C1 segment of cervical spinal cord (tissue), 14 donors: Measurements from ENCODE around the gene CYP4F2.
"Not testable (repeated sequence)": the region's sequence is repeated elsewhere in the genome, so short reads cannot be mapped to it uniquely, and the experiment has no call there.

Experiments
- DNase-seq, 14 donors: peaks; one replicate each; lab custom pipeline; 2025; lab: John Stamatoyannopoulos, UW

The CYP4F2 gene

GRCh38 chr19:15859187-15859586, 38.7 kb downstream of the CYP4F2 start:
- DNase-seq: no peak

DNA sequence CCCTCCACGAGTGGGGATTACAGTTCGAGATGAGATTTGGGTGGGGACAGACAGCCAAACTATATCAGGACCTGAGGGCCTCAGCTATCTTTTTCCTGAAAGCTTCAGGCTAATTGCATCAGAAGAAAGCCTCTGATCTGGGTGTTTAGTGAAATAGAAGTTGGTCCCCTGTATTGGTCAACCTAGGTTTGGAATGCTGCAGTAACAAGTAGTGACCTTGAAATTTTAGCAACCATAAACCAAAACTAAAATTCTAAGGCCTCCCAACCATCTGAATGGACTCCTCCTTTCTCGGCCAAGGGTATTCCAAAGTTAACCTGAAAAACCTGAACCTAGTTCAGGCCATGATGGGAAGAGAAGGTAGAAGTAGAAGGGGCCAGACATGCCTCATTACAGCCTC, 47.5 kb downstream of the CYP4F2 start:
- no peak for DNase-seq

DNA sequence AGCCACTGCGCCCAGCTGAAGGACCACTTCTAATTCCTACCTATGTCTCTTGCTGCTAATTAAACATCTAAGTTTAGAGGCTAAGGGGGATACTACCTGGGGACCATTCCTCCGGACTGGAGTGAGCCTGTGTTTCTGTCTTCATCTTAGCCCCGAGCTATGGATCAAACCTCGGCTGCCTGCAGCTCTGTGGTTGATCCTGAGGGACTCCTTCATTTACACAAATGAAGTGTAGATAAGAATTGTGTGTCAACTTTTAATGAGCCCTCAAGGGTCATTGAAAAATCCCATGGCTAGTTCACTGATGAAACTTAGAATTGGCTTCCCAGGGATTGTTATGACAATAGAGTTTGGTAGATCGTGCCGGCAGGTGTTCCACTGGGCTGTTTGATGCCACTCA, 51.0 kb downstream of the CYP4F2 start:
- DNase-seq: no peak

- not testable (repeated sequence) for DNase-seq
Measured at GRCh38 chr19:15843894-15844222, 54.0 kb downstream of the CYP4F2 start.

GRCh38 chr19:15843203-15843893, 54.5 kb downstream of the CYP4F2 start:
- no peak for DNase-seq

DNA sequence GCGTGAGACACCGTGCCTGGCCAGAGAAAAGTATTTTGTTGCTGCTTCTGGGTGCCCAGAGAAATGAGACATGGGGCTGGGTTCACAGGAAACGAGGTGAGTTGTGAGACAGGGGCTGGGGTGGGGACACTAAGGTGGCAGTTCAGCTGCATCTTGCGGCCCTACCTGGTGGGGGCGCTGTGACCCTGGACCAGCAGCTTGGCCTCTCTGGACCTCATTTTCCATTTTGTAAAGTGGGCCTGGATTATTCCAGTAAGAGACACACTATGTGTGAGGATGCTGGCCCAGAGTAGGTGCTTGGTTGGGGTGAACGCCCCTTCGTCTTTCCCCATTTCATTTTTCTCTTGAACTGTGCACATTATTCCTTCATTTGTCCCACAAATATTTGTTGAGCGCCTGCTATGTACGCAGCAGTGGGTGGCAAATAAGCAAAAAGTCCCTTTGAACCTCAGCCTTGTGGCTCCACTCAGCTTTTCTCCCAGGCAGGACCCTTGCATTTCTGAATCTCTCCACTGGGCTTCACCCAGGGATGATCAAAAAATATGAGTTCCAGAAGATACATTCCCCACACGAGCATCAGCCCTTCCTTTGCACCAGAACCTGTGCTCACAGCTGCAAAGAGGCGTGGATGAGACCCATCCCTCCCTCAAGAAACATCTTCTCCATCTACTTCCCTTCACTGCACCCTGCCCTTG, 55.9 kb downstream of the CYP4F2 start:
- DNase-seq: no peak

- no peak for DNase-seq
Measured at GRCh38 chr19:15840833-15841232, 57.0 kb downstream of the CYP4F2 start.

GRCh38 chr19:15839888-15840287, 58.0 kb downstream of the CYP4F2 start:
- not testable (repeated sequence) for DNase-seq

DNA sequence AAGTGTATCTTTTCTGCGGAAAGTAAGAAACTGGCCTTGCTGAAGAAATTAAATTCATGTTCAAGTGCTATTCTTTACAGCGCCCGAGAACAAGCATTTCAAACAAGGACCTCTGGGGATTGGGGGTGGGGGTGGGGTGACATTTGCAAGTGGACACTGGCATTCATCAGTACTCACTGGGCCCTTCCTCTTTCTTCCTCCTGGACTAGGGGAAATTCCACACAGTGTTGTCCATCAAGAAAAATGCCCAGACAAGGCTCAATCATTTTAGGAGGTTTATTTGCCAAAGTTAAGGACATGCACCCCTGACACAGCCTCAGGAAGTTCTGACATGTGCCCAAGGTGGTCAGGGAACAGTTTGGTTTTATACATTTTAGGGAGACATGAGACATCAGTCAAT, 59.5 kb downstream of the CYP4F2 start:
- no peak for DNase-seq

GRCh38 chr19:15837221-15837731, 60.6 kb downstream of the CYP4F2 start:
- peak in 2 of 14 donors; percentile 44 to 53 for DNase-seq

GRCh38 chr19:15836330-15837220, 61.3 kb downstream of the CYP4F2 start:
- peak; percentile 75 to 96 (median 92) for DNase-seq

DNA sequence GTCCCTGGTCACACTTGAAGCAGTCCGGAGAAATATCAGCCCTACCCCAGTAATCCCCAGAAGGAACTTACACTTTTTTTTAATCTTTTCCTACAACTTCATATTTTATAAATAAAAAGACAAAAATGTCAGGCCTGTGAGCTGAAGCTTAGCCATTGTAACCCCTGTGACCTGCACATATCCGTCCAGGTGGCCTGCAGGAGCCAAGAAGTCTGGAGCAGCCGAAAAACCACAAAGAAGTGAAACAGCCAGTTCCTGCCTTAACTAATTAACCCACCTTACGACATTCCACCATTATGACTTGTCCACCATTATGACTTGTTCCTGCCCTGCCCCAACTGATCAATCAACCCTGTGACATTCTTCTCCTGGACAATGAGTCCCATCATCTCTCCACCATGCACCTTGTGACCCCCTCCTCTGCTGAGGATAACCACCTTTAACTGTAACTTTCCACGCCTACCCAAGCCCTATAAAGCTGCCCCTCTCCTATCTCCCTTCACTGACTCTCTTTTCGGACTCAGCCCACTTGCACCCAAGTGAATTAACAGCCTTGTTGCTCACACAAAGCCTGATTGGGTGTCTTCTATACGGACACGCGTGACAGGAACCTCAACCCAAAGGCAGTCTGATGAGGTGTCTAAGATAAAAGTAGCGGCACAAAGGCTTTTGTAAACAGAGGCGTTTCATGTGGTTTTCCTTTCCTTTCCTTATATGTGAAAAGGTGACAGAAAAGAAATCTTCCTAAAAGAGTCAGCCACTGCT, 62.1 kb downstream of the CYP4F2 start:
- not testable (repeated sequence) for DNase-seq

DNA sequence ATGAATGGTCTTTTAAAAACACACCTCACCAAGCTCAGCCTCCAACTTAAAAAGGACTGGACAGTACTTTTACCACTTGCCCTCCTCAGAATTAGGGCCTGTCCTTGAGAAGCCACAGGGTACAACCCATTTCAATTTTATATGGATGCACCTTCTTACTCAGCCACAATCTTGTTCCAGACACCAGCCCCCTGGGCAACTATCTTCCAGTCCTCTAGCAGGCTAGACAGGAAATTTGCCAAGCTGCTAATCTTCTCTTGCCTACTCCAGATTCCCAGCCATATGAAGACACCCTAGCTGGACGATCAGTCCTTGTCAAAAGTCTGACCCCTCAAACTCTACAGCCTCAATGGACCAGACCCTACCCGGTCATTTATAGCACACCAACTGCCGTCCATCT, 63.6 kb downstream of the CYP4F2 start:
- not testable (repeated sequence) for DNase-seq

DNA sequence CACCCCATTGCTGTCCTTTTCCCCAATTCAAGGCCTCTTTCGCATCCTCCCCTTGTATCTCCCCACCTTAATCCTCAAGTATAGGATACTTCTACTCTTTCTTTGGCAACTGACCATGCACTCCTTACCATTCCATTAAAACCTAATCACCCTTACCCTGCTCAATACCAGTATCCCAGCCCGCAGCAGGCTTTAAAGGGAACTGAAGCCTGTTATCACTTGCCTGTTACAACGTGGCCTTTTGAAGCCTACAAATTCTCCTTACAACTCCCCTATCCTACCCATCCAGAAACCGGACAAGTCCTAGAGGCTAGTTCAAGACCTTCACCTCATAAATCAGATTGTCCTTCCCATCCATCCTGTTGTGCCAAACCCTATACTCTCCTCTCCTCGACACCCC, 66.2 kb downstream of the CYP4F2 start:
- DNase-seq: no peak

DNA sequence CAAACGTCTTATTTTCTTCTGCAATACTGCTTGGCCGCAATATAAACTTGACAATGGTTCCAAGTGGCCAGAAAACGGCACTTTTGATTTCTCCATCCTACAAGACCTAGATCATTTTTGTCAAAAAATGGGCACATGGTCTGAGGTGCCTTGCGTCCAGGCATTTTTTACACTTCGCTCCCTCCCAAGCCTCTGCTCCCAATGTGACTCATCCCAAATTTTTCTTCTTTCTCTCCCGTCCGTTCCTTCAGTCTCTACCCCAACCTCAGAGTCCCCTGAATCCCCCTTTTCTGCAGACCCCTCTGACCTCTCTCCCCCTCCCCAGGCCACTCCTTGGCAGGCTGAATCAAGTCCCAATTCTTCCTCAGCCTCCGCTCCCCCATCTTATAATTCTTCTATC, 68.1 kb downstream of the CYP4F2 start:
- no peak for DNase-seq

- no peak for DNase-seq
Measured at GRCh38 chr19:15829306-15829698, 68.6 kb downstream of the CYP4F2 start.

GRCh38 chr19:15828611-15829305, 69.1 kb downstream of the CYP4F2 start:
- not testable (repeated sequence) for DNase-seq

DNA sequence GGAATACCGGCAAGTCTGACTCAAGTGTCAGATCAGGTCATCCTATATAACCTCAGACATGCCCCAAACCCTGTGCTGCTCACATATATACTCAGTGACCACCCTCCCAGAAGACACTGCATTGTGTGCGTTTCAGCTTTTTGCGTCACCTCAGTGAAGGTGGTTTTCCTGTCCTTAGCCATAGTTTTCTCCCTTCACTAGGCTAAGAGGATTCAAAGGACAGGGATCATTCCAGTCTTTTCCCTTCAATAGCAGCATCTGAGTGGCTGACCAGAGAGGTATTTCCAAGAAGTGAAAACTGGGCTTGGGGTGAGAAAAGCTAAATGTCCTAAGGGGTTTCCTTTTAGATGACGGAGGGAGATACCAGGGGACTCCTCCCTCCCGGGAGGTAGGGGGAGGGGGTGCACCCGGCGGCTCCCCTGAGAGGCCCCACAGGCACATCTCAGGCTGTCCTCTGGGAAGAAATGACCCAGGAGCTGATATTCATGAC, 69.7 kb downstream of the CYP4F2 start:
- DNase-seq: no peak
